ENCODE measurements around the gene FCER2.

The FCER2 gene

GRCh38 chr19:7676376-7676775 lies 25.6 kb downstream of the FCER2 start:
- no peak for DNase-seq

DNA sequence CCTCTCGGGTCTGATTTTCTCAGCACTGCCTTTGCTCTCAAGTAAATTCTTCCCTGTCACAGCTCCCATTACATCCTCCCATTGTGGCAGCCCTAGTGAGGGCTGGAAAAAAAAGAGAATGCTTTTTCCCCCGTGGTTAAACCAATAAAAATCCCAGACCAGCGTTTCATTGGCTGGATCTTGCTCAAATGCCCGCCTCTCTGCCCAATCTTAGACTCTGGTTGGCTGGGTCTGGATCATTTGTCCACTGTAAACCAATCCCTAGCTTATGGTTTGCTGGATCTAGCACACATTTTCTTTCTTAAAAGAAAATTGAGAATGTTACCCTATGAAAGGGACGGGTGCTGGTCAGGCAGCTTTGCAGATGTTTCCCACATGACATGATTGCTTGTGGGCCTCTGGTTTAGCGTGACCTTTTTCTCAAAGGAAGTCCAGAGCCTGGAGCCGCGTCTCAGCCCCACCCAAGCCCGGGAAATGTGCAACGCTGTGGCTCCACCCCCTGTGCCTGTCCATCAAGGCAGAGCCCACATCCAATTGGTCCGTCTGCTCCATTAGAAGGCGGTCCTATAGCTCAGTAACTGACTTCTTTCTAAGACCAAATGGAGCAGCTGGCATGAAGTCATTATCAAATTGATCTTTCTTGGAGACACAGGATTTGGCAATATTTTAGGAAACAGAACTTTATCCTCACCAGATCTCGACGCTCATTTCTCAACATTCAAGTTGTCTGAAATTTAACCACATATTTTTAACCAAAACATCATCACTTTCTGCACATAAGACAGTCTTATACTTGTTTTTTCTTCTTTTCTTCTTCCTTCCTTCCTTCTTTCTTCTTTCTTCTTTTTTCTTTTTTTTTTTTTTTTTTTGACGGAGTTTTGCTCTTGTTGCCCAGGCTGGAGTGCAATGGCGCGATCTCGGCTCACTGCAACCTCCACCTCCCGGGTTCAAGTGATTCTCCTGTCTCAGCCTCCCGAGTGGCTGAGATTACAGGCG lies 27.6 kb downstream of the FCER2 start:
- DNase-seq: peak; percentile 36 to 42

DNA sequence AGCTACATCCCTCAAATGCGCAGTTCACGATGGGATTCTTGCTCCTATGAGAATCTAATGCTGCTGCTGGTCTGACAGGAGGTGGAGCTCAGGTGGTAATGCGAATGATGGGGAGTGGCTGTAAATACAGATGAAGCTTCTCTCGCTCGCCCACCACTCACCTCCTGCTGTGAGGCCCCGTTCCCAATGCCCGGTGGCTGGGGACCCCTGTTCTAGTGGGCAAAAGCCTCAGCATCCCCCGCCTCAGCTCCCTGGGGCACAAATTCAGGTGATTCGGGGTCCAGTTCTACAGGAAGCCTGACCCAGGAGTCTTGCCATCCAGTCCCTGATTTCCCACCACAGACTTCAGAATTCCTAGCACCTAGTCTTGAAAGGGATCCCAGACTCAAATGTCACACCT lies 29.4 kb downstream of the FCER2 start:
- DNase-seq: no peak

GRCh38 chr19:7670790-7671189 lies 31.1 kb downstream of the FCER2 start:
- no peak for DNase-seq

- no peak for DNase-seq
These were observed 31.7 kb downstream of the FCER2 start for GRCh38 chr19:7670150-7670783.

DNA sequence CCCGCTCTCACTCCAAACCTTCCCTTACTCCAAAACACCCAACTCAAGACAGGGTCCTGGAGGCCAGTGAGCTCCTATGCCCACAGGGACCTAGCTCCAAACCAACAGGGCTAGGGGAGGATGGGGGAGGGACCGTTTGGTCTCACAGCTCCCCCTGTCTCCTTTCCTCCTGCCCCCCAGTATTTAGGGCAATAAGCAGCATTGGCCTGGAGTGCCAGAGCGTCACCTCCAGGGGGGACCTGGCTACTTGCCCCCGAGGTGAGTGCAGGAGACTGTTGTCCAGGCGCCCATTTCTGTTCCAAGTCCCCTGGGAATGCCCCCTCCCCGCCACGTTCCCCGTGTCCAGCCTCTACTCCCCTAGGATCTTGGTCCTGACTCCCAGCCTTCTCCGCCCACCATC lies 32.3 kb downstream of the FCER2 start:
- no peak for DNase-seq

DNA sequence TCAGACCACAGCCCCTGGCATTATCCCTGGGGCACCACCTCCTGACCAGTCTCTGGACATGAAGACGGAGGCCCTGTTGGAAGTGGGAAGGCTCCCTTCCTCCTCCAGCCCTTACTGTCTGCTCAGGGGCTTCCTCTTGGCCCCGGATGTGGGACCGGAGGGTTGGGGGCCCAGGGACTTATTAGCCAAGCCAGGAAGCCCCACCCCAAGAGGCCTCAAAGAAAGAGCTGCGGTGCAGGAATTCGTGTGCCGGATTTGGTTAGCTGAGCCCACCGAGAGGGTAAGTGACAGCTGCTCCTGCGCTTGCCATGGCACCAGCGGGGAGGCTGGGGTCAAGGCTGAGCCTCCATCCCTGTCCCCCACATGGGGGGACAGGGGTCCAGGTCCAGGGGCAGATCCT lies 33.1 kb downstream of the FCER2 start, which contains the start of gene RETN:
TSS of gene RETN (plus strand) at position 208 of the 400 bp plus-strand sequence. CDS start 278 bp downstream, outside the sequence.
- DNase-seq: no peak

DNA sequence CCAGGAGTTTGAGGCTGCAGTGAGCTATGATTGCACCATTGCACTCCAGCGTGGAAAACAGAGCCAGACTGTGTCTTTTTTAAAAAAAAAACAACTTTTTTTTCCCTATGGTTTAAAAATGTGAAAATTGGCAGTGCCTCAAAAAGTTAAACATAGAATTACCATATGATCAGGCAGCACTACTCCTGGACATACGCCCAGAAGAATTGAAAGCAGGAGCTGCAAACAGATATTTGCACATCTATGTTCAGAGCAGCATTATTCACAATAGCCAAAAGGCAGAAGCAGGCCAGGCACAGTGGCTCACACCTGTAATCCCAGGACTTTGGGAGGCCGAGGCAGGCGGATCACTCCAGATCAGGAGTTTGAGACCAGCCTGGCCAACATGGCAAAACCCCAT lies 36.9 kb downstream of the FCER2 start:
- DNase-seq: no peak

DNA sequence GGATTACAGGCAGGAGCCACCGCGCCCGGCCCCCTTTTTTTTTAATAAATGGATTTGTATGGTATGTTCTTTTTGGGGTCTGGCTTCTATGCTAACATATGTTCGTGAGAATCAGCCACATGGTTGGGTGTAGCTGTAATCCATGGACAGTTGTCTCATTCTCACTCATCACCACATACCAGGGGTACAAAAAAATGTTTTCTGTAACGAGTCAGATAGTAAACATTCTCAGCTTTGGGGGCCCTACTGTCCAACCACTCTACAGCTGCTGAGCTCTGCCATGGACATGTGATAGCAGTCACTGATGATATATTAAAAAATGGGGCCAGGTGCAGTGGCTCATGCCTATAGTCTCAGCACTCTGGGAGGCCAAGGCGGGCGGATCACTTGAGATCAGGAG lies 38.2 kb downstream of the FCER2 start:
- DNase-seq: no peak

- no peak for DNase-seq
These were observed 39.3 kb downstream of the FCER2 start for GRCh38 chr19:7662657-7663056.

GRCh38 chr19:7661744-7662538 lies 40.0 kb downstream of the FCER2 start:
- DNase-seq: no peak

DNA sequence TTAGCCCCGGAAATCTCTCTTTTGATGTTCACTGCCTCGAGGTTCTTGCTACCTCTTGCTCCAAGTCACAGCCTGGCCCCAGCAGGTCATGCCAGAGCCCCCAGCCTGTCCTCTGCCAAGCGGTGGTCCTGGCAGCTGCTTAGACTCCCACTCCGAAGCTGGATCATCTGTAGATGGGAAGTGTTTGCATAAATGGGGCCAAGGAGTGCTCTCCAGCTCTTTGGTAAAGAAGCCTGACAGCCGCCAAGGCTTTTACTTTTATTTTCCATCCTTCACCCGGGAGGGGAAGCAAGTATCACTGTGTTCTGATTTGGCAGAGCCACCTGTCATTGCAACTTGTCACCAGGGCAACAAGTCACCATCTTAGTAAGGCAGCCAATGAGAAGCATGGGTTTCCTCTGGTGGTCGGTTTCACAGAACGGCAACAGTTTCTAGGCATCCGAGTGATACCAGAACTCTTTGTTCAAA lies 43.7 kb downstream of the FCER2 start:
- no peak for DNase-seq

- no peak for DNase-seq
These were observed 44.7 kb downstream of the FCER2 start for GRCh38 chr19:7657131-7657751.

DNA sequence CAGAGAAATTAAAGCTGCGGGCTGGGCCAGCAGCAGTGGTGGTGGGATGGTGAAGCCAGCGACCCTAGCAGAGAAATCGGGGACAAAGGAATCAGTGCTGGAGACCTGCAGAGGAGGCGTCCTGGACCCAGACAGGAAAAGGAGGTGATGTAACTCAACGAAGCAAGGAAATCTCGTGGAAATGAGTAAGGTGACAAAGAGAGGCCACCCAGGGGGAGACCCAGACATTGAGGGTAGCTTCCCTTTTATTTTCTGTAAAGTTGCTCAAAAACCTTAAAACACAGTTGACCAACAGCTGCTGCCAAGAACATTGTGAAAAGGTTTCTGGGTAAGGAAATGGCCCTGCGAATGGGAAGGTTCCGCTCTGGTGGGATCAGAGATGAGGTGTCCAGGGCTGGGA lies 46.4 kb downstream of the FCER2 start:
- DNase-seq: no peak

- DNase-seq: no peak
These were observed 47.5 kb downstream of the FCER2 start for GRCh38 chr19:7654401-7654800.

- DNase-seq: peak; percentile 55 to 63
These were observed 49.8 kb downstream of the FCER2 start for GRCh38 chr19:7652061-7652641.

GRCh38 chr19:7650148-7650547 lies 51.8 kb downstream of the FCER2 start:
- DNase-seq: no peak

DNA sequence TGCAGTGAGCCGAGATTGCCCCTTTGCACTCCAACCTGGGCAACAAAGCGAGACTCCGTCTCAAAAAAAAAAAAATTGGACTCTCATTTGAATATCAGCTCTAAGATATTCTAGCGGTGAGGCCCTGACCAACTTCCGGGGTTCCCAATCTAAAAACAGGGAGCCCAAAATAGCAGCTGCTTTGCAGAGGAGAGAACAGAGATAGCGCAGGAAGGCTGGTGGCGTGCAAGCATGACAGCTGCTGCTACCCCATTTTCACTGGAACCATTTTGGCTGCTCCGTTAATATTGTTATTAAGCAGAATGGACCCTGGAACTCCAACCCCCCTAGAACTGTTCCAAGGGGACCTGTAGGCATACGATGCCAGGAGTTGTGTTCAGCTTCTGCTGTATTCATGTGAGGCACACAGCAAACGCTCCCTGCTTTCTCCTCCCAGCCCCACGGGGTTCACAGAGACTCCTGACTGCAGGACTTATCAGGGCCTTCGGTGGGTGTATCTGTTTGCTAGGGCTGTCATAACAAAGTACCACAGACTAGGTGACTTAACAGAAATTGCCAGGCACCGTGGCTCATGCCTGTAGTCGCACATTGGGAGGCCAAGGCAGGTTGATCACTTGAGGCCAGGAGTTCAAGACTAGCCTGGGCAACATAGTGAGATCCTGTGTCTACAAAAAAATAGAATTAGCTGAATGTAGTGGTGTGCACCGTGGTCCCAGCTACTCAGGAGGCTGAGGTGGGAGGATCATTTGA lies 53.5 kb downstream of the FCER2 start:
- no peak for DNase-seq

- DNase-seq: no peak
These were observed 54.8 kb downstream of the FCER2 start for GRCh38 chr19:7647156-7647555.

DNA sequence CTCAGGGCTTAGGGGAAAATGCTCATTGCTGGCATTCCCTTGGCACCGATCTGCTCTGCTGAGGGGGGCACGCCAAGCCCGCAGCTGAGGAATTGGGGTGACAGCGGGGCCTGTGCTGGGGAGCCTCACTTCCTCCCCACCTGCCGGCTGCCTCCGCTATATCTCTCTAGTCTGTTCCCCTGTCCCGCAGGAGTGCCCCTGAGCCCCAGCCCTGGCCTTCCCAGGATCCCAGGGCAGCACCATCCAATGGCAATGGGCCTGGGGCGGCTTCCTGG lies 55.6 kb downstream of the FCER2 start:
- DNase-seq: no peak

DNA sequence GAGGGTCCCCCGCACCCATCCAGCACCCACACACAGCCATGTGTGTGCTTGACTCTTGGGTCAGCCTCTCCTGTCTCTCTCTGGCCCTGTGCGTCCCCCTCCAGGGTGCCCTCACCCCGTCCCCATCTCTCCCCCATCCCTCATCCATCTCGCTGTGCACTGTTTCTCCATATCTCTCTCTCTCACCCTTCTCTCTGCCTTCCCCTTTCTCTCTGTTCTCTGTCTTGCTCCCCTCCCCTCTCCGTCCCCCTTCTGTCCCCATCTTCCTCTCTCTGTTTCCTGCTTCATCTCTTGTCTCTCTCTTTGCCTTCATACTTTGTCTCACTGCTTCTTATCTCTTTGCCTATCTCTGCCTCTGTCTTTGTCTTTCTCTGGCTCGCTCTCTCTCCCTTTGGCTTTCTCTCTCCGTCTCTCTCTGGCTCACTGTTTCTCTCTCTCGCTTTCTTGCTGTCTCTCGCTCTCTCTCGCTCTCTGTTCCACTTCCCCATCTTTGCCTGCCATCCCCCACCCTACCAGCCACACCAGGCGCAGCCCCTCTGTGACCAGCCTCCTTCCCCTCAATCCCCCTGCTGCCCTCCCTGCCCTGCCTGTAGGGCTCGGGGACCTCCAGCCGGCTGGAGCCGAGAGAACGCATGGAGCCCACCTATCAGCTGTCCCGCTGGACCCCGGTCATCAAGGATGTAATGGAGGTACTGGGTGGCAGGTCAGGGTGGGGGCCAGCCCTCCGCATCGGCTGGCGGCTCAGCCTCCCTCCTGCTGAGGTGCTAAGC lies 56.1 kb downstream of the FCER2 start:
- DNase-seq: no peak
